ENCODE data around the gene C18orf54.

The C18orf54 gene

DNA sequence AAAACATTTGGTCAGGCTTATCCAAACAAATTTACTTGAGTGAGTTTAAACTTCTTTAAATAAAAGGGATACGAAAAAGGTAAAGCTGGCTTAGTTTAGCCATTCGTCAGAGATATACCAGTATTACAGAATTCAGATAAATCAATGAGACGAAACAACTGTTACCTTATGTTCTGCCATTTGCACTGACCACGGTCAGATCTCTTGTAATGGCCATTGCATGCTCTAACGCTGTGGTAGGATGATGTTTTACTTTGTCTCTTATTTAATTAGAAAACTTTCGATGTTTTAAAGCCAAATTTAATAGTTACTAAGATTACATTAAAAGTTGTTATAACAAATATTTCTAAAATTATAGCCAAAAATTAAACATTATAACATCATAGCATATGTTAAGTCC lies 1.5 kb downstream of the C18orf54 start:
- H3K27me3 ChIP-seq (ENCODE audit: insufficient read depth, poor library complexity, severe bottlenecking), result no peaks in the 10 kb centered on the region
- H3K27ac ChIP-seq (replicated peaks), result no peak overlapping the region
- DNase-seq (ENCODE audit: low read depth in 1 of 2, low spot score in 1 of 2), result no peak
- TF ChIP-seq GABPA (IDR thresholded peaks at IDR 0.05; ENCODE audit: low read depth) (no peak), CTCF (IDR thresholded peaks at IDR 0.05; ENCODE audit: insufficient read depth, low read length) (no peak)
- no peak overlapping the region for H3K4me3 ChIP-seq (replicated peaks; ENCODE audit: insufficient read depth, low read length)

DNA sequence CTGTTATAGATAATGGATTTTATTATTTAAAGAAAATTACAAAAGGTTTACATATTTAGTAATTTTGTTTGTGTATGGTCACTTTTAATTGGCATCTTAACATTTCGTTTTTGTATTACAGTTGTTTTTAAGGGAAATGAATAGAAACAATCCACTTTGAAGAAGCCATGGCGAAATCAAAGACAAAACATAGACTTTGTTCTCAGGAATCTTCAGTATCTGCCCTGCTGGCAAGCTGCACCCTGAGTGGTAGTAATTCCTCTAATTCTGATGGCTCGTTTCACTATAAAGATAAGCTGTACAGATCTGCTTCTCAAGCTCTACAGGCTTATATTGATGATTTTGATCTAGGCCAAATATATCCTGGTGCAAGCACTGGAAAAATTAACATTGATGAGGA lies 2.7 kb downstream of the C18orf54 start:
- no peak overlapping the region for H3K4me3 ChIP-seq (replicated peaks; ENCODE audit: insufficient read depth, low read length)
- no peak for TF ChIP-seq CTCF (IDR thresholded peaks at IDR 0.05; ENCODE audit: insufficient read depth, low read length)
- no peak for TF ChIP-seq GABPA (IDR thresholded peaks at IDR 0.05; ENCODE audit: low read depth)
- TF ChIP-seq POLR2AphosphoS5 (IDR thresholded peaks at IDR 0.05; ENCODE audit: low read depth), result no peak
- TF ChIP-seq REST (IDR thresholded peaks at IDR 0.05; ENCODE audit: insufficient replicate concordance, low read depth), result no peak
- no peak for TF ChIP-seq SPI1 (IDR thresholded peaks at IDR 0.05; ENCODE audit: borderline replicate concordance, low read depth)

DNA sequence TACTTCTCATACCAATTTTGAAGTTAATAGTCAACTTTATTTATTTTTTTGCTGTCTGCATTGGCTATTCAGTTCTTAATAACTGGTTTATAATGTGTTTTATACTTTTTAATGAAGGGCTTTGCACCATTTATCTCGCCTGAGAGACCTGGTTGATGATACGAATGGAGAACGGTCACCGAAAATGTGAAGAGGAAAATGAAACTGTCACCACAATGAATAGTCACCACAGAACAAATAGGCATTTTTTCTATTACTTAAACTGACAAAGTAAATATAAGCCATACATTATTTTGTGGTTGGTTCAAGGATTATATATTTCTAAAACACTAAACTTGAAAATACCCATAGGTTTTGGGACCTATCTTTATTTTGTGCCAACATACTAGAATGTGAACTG lies 20.4 kb downstream of the C18orf54 start:
- no peak for TF ChIP-seq POLR2AphosphoS5 (IDR thresholded peaks at IDR 0.05; ENCODE audit: low read depth)
- TF ChIP-seq GABPA (IDR thresholded peaks at IDR 0.05; ENCODE audit: low read depth), result no peak
- TF ChIP-seq CTCF (IDR thresholded peaks at IDR 0.05; ENCODE audit: insufficient read depth, low read length), result no peak
- TF ChIP-seq REST (IDR thresholded peaks at IDR 0.05; ENCODE audit: insufficient replicate concordance, low read depth), result no peak

More for the DNA sequence above, 2.7 kb downstream of the C18orf54 start:
- Histone ChIP-seq H3K27me3 (ENCODE audit: insufficient read depth, poor library complexity, severe bottlenecking) (no peaks in the 10 kb centered on the region), H3K27ac (replicated peaks) (no peak overlapping the region)
- no peak for DNase-seq (ENCODE audit: low read depth in 1 of 2, low spot score in 1 of 2)

GRCh38 chr18:54381640-54382039 lies 23.9 kb downstream of the C18orf54 start:
- no peak overlapping the region for H3K27ac ChIP-seq (replicated peaks)
- TF ChIP-seq GABPA (IDR thresholded peaks at IDR 0.05; ENCODE audit: low read depth), result no peak
- TF ChIP-seq REST (IDR thresholded peaks at IDR 0.05; ENCODE audit: insufficient replicate concordance, low read depth), result no peak
- TF ChIP-seq SPI1 (IDR thresholded peaks at IDR 0.05; ENCODE audit: borderline replicate concordance, low read depth), result no peak
- TF ChIP-seq CTCF (IDR thresholded peaks at IDR 0.05; ENCODE audit: insufficient read depth, low read length), result no peak
- TF ChIP-seq POLR2AphosphoS5 (IDR thresholded peaks at IDR 0.05; ENCODE audit: low read depth), result no peak
- no peak overlapping the region for H3K4me3 ChIP-seq (replicated peaks; ENCODE audit: insufficient read depth, low read length)
- H3K27me3 ChIP-seq (ENCODE audit: insufficient read depth, poor library complexity, severe bottlenecking), result no peaks in the 10 kb centered on the region
- no peak for DNase-seq (ENCODE audit: low read depth in 1 of 2, low spot score in 1 of 2)

More for the DNA sequence above, 20.4 kb downstream of the C18orf54 start:
- no peak overlapping the region for H3K4me3 ChIP-seq (replicated peaks; ENCODE audit: insufficient read depth, low read length)
- no peak overlapping the region for H3K27ac ChIP-seq (replicated peaks)
- H3K27me3 ChIP-seq (ENCODE audit: insufficient read depth, poor library complexity, severe bottlenecking), result no peaks in the 10 kb centered on the region
- DNase-seq (ENCODE audit: low read depth in 1 of 2, low spot score in 1 of 2), result no peak
